ACC112 (cell line): ENCODE measurements around the gene ING5.
"Not testable (repeated sequence)": the region's sequence is repeated elsewhere in the genome, so short reads cannot be mapped to it uniquely, and the experiment has no call there.

ENCODE experiments used
- H2AFZ ChIP-seq: fragments of 200-600 bp; sonication (generic); one replicate; pipeline ENCODE4 v1.6.0; 2017; ENCODE audit warnings: antibody characterized with exemption, low read length; ENCODE audit not compliant: unreplicated experiment
- H3K27ac ChIP-seq: fragments of 200-600 bp; sonication (generic); 2 replicates; pipeline ENCODE4 v1.5.1; 2014; ENCODE audit warnings: low read depth, mild to moderate bottlenecking, antibody characterized with exemption, low read length, moderate library complexity
- H3K27me3 ChIP-seq: fragments of 200-600 bp; sonication (generic); 2 replicates; pipeline ENCODE4 v1.6.1; 2014; ENCODE audit warnings: mild to moderate bottlenecking, antibody characterized with exemption, low read length, moderate library complexity, mixed read lengths; ENCODE audit not compliant: insufficient read depth
- H3K36me3 ChIP-seq: fragments of 200-600 bp; sonication (generic); 2 replicates; pipeline ENCODE4 v1.6.1; 2016; ENCODE audit warnings: mild to moderate bottlenecking, antibody characterized with exemption, low read length, moderate library complexity, mixed read lengths; ENCODE audit not compliant: insufficient read depth
- H3K4me1 ChIP-seq: fragments of 200-600 bp; sonication (generic); one replicate; pipeline ENCODE4 v1.6.1; 2016; ENCODE audit warnings: low read length, mixed read lengths; ENCODE audit not compliant: insufficient read depth, unreplicated experiment, control insufficient read depth
- H3K4me3 ChIP-seq: fragments of 200-600 bp; sonication (generic); 2 replicates; pipeline ENCODE4 v1.5.1; 2014; ENCODE audit warnings: mild to moderate bottlenecking, low read depth, low read length
- H3K79me2 ChIP-seq: fragments of 200-600 bp; sonication (generic); one replicate; pipeline ENCODE4 v1.6.0; 2016; ENCODE audit warnings: low read length; ENCODE audit not compliant: control insufficient read depth, unreplicated experiment, insufficient read depth

The ING5 gene

GRCh38 chr2:241751776-241752175 is 49.9 kb downstream of the ING5 start:
- Histone ChIP-seq H2AFZ (no peak overlapping the region), H3K4me3 (no peak overlapping the region), H3K36me3 (no peaks in the 10 kb centered on the region), H3K27ac (no peak overlapping the region), H3K4me1 (no peaks in the 10 kb centered on the region), H3K79me2 (no peaks in the 10 kb centered on the region), H3K27me3 (no peaks in the 10 kb centered on the region)

DNA sequence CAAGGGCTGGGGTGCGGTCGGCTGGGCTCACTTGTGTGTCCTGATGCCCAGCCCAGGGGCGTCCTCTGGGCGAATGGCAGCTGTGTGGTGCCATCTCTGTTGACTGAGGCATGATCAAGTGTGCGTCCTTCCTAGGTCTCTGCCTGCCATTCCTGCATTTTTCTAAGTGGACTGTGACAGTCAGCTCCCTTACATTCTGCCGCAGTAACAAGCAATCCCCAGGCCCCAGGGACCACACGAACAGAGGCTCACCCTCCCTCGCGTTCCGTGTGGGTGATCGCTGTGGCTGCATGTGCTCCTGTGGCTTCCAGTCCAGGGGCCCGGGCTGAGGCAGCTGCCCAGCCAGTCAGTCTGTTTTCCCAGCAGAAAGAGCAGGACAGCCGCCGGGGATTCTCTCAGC is 50.4 kb downstream of the ING5 start:
- no peak overlapping the region for H3K27ac ChIP-seq
- no peaks in the 10 kb centered on the region for H3K4me1 ChIP-seq
- no peaks in the 10 kb centered on the region for H3K36me3 ChIP-seq
- no peak overlapping the region for H3K4me3 ChIP-seq
- no peaks in the 10 kb centered on the region for H3K27me3 ChIP-seq
- no peak overlapping the region for H2AFZ ChIP-seq
- H3K79me2 ChIP-seq, result no peaks in the 10 kb centered on the region

DNA sequence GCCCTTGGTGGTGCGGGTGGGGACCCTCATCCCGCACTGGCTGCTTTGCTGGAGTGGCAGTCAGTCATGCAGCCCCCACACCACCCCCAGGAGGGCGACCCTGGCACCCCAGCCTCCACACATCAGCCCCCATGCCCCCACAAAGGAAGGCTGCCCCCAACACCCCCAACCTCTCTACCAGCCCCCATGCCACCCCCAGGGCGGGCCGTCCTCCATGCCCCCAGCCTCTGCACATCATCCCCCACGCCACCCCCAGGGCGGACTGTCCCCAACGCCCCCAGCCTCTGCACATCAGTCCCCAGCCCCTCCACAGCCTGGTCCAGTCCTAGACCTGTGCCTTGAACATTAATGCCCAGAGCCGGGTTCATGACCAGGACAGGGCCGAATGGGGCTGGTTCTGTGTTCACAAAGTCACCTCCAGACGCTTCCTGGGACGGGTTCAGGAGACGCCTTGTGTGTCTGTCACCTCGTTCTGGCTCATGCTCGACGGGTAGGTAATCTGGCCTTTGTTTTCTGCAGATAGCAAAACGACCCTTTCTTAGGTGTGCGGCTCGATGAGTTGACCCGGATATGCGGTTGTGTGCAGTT is 50.9 kb downstream of the ING5 start:
- Histone ChIP-seq H3K27me3 (no peaks in the 10 kb centered on the region), H3K27ac (no peak overlapping the region), H3K36me3 (no peaks in the 10 kb centered on the region), H3K4me3 (no peak overlapping the region), H3K79me2 (no peaks in the 10 kb centered on the region), H2AFZ (no peak overlapping the region), H3K4me1 (no peaks in the 10 kb centered on the region)

DNA sequence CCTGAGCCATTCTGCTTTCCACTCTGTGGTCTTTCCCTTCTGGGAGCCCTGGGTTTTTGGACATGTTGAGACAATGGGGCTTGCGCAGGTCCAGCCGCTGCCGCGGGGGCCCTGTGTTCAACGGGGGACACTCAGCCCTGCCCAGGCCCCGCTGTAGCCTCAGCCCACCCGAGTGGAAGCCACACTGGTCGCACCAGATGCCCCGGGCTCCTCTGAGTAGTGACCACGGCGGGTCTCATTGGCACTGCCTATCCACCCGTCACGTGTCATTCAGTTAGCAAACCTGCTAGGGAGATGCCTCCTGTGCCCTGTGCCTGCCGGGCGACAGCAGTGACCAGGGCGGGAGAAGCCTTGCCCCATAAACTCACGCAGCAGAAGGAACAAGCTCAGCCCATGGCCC is 51.7 kb downstream of the ING5 start:
- no peak overlapping the region for H2AFZ ChIP-seq
- H3K79me2 ChIP-seq, result no peaks in the 10 kb centered on the region
- no peak overlapping the region for H3K4me3 ChIP-seq
- H3K36me3 ChIP-seq, result no peaks in the 10 kb centered on the region
- no peak overlapping the region for H3K27ac ChIP-seq
- H3K4me1 ChIP-seq, result no peaks in the 10 kb centered on the region
- no peaks in the 10 kb centered on the region for H3K27me3 ChIP-seq

- no peak overlapping the region for H3K27ac ChIP-seq
- no peak overlapping the region for H3K4me3 ChIP-seq
- H3K36me3 ChIP-seq, result peaks cover under 1% of the 10 kb centered on the region; the same call in 1 of the 2 replicates
- H3K4me1 ChIP-seq, result no peaks in the 10 kb centered on the region
- no peaks in the 10 kb centered on the region for H3K79me2 ChIP-seq
- no peak overlapping the region for H2AFZ ChIP-seq
- no peaks in the 10 kb centered on the region for H3K27me3 ChIP-seq
Measured at GRCh38 chr2:241754042-241754441, 52.2 kb downstream of the ING5 start.

DNA sequence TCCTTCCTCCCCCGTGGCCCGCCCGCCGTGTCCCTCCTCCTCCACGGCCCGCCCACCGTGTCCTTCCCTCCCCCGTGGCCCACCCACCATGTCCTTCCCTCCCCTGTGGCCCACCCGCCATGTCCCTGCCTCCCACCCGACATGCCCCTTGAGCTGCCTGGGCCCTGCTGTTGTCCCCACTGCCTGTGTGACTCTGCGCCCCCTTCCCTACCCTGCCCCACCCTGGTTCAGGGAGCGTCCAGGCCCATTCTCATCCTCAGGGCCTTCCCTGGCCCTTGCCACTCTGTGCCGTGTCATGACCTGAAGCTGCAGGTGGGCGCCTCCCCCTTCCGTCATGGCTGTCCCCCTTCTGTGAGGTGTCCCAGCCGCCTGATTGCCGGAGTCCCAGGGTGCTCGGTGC is 53.3 kb downstream of the ING5 start:
- Histone ChIP-seq H3K36me3 (peaks cover 10% of the 10 kb centered on the region; the same call in 1 of the 2 replicates), H3K27ac (no peak overlapping the region), H3K4me3 (no peak overlapping the region), H3K4me1 (no peaks in the 10 kb centered on the region), H3K27me3 (no peaks in the 10 kb centered on the region), H3K79me2 (no peaks in the 10 kb centered on the region), H2AFZ (no peak overlapping the region)

- H2AFZ ChIP-seq, result no peak overlapping the region
- no peaks in the 10 kb centered on the region for H3K79me2 ChIP-seq
- H3K27me3 ChIP-seq, result no peaks in the 10 kb centered on the region
- peaks cover 16% of the 10 kb centered on the region; the same call in 1 of the 2 replicates for H3K36me3 ChIP-seq
- no peaks in the 10 kb centered on the region for H3K4me1 ChIP-seq
- no peak overlapping the region for H3K27ac ChIP-seq
- H3K4me3 ChIP-seq, result no peak overlapping the region
Measured at GRCh38 chr2:241755777-241756176, 53.9 kb downstream of the ING5 start.

DNA sequence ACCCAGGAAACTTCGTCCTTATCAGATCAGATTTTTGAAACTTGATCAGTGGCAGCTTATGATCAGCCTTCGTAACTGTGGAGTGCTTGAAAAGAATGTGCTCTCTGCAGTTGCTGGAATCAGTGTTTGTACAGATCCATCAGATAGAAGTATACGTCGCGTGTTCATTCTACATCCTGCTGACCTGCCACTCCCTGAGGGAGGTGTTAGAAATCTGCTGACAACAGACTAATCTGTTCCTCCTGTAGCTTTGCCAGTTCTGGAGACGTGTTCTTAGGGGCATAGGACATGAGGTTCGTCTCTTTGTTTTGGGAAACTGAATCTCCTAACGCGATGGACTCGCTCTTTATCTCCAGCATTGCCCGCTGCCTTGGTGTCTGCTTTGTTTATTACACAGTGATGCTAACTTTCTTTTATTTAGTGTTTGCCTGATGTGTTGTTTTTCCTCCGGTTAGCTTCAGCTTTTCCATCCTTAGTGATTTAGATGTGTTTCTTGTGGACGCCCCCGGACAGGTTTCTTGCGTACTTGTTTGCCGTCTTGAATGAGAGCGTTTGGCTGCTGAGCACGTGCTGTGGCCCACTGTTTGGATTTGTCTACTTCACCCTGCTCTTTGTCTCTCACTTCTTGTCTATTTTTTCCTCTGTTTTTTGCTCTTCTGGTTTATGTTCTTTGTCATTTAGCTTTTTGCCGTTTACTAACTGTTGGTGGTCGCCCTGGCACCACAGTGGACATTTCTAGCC is 57.4 kb downstream of the ING5 start:
- no peak overlapping the region for H2AFZ ChIP-seq
- H3K27ac ChIP-seq, result no peak overlapping the region
- peaks cover 19% of the 10 kb centered on the region; the same call in 1 of the 2 replicates for H3K36me3 ChIP-seq
- no peaks in the 10 kb centered on the region for H3K79me2 ChIP-seq
- no peaks in the 10 kb centered on the region for H3K4me1 ChIP-seq
- H3K4me3 ChIP-seq, result no peak overlapping the region
- no peaks in the 10 kb centered on the region for H3K27me3 ChIP-seq

- not testable (repeated sequence) for H3K27me3 ChIP-seq, H3K4me3 ChIP-seq, H3K4me1 ChIP-seq, H3K27ac ChIP-seq, H3K79me2 ChIP-seq, H2AFZ ChIP-seq
- peaks cover 19% of the 10 kb centered on the region; the same call in 1 of the 2 replicates for H3K36me3 ChIP-seq
Measured at GRCh38 chr2:241759893-241760292, 58.1 kb downstream of the ING5 start.

GRCh38 chr2:241760301-241760771 is 58.5 kb downstream of the ING5 start:
- H3K27me3 ChIP-seq, result no peaks in the 10 kb centered on the region
- no peaks in the 10 kb centered on the region for H3K79me2 ChIP-seq
- H2AFZ ChIP-seq, result no peak overlapping the region
- peaks cover 19% of the 10 kb centered on the region; the same call in 1 of the 2 replicates for H3K36me3 ChIP-seq
- H3K27ac ChIP-seq, result no peak overlapping the region
- no peak overlapping the region for H3K4me3 ChIP-seq
- no peaks in the 10 kb centered on the region for H3K4me1 ChIP-seq
